ENCODE results near the gene ARHGEF26.

- TF ChIP-seq, protein P1, sequence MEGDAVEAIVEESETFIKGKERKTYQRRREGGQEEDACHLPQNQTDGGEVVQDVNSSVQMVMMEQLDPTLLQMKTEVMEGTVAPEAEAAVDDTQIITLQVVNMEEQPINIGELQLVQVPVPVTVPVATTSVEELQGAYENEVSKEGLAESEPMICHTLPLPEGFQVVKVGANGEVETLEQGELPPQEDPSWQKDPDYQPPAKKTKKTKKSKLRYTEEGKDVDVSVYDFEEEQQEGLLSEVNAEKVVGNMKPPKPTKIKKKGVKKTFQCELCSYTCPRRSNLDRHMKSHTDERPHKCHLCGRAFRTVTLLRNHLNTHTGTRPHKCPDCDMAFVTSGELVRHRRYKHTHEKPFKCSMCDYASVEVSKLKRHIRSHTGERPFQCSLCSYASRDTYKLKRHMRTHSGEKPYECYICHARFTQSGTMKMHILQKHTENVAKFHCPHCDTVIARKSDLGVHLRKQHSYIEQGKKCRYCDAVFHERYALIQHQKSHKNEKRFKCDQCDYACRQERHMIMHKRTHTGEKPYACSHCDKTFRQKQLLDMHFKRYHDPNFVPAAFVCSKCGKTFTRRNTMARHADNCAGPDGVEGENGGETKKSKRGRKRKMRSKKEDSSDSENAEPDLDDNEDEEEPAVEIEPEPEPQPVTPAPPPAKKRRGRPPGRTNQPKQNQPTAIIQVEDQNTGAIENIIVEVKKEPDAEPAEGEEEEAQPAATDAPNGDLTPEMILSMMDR (IDR thresholded peaks at IDR 0.05; ENCODE audit: borderline replicate concordance, extremely low read depth, low read length, poor library complexity, severe bottlenecking) = no peak
- TF ChIP-seq EZH2 (IDR thresholded peaks at IDR 0.05; ENCODE audit: borderline replicate concordance, low read depth, low read length, severe bottlenecking) = no peak
Measured at GRCh38 chr3:154254527-154254926, 133.3 kb downstream of the ARHGEF26 start.

Measured in DND-41 (cell line).